Myocyte (in vitro differentiated cells): Measurements from ENCODE around the gene ISG20. TPM values are rescaled to one million over a fixed set of nuclear protein-coding genes. Genes with fewer than 3 reads are reported as not detected.

ENCODE experiments used
- DNase-seq: peaks from one replicate; pipeline ENCODE4 v3.0.0-alpha.2; 2012; ENCODE audit warnings: low read depth
- total RNA-seq: library from RNA; depleted of rRNA; stranded (reverse); fragments of >200 nt; gene quantifications from 2 replicates; pipeline ENCODE4 v1.2.3, GENCODE V29; 2014

Gene ISG20
- total RNA-seq, 1 donor from 2014 or later = 0.29 TPM

- DNase-seq = no peak
Measured at GRCh38 chr15:88653200-88654064, 14.6 kb downstream of the ISG20 start.

- no peak for DNase-seq
Measured at GRCh38 chr15:88654430-88655102, 15.8 kb downstream of the ISG20 start.

GRCh38 chr15:88655103-88655553 is 16.3 kb downstream of the ISG20 start:
- DNase-seq = no peak

GRCh38 chr15:88655800-88656488 is 17.1 kb downstream of the ISG20 start:
- no peak for DNase-seq

GRCh38 chr15:88656760-88657221 is 18.0 kb downstream of the ISG20 start:
- DNase-seq = no peak

GRCh38 chr15:88657326-88658069 is 18.7 kb downstream of the ISG20 start:
- DNase-seq = peak; percentile 47

GRCh38 chr15:88658070-88658965 is 19.5 kb downstream of the ISG20 start:
- no peak for DNase-seq

GRCh38 chr15:88658972-88659931 is 20.4 kb downstream of the ISG20 start:
- DNase-seq = no peak

GRCh38 chr15:88661041-88661700 is 22.4 kb downstream of the ISG20 start:
- DNase-seq = no peak

- no peak for DNase-seq
Measured at GRCh38 chr15:88661761-88662556, 23.1 kb downstream of the ISG20 start.

- no peak for DNase-seq
Measured at GRCh38 chr15:88663141-88663621, 24.4 kb downstream of the ISG20 start.

- no peak for DNase-seq
Measured at GRCh38 chr15:88664151-88664778, 25.4 kb downstream of the ISG20 start.

- DNase-seq = no peak
Measured at GRCh38 chr15:88674661-88675060, 35.8 kb downstream of the ISG20 start.

GRCh38 chr15:88678755-88679154 is 39.9 kb downstream of the ISG20 start:
- DNase-seq = no peak

- no peak for DNase-seq
Measured at GRCh38 chr15:88680241-88681001, 41.6 kb downstream of the ISG20 start.
